ENCODE measurements around the gene ILF2. TPM values are rescaled to one million over a fixed set of nuclear protein-coding genes. Genes with fewer than 3 reads are reported as not detected.
A peak's percentile ranks its signal among the peaks of the same experiment; 100 is the strongest.

Gene ILF2
- total RNA-seq, 1 donor from 2014 or later: 185 TPM

DNA sequence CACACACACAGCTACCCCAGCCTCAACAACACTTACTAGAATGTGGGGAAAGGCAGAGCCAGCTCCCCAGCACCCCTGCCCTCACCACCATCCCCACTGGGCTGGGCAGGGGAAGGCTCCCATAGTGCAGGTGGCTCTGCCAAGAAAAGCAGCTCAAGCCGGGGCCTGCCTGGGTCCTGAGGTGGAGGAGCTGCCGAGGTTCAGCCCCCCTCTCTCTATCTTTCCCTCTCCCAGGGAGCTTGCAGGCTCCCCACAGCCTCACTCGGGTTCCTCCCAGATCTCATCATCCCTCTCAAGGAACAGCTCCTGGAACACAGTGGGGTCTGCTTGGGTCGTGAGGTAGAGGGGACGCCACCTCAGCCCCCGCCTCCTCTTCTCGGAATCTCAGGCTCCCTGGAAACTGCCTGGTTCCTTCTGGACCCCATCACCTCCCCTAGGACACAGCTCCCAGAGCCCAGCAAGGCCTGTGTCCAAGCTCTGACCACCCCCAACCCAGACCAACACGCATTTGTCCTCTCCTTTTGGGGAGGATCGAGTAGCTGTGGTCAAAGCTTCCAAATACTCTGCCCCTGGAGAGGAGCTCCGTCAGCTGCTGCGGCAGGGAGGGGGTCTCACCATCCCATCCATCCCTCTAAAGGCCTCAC, 58.6 kb downstream of the ILF2 start:
- Mint-ChIP-seq H3K36me3 (ENCODE audit: low read depth, unreplicated experiment) (peaks cover 7% of the 10 kb centered on the region), H3K4me3 (ENCODE audit: unreplicated experiment) (peak overlapping the region; percentile 63), H3K4me1 (ENCODE audit: low read depth, unreplicated experiment) (peaks cover 20% of the 10 kb centered on the region), H3K9me3 (ENCODE audit: unreplicated experiment) (no peaks in the 10 kb centered on the region), H3K27me3 (ENCODE audit: low read depth, unreplicated experiment) (no peaks in the 10 kb centered on the region), H3K27ac (ENCODE audit: unreplicated experiment) (peak overlapping the region; percentile 66)
- H4K20me1 ChIP-seq (ENCODE audit: insufficient read depth, low read length): peaks cover 7% of the 10 kb centered on the region
- no peaks in the 10 kb centered on the region for H3K9me3 ChIP-seq (ENCODE audit: insufficient read depth, low read depth, low read length)
- no peak for FAIRE-seq
- DNase-seq (ENCODE audit: low read depth): no peak
- H3K4me1 ChIP-seq (ENCODE audit: insufficient read depth, low read length): peaks cover 47% of the 10 kb centered on the region
- no peaks in the 10 kb centered on the region for H3K27me3 ChIP-seq (ENCODE audit: insufficient read depth, low read length)
- H3K4me3 ChIP-seq (ENCODE audit: insufficient read depth, low read depth, low read length): peak overlapping the region; percentile 93
- peaks cover 62% of the 10 kb centered on the region for H3K79me2 ChIP-seq (ENCODE audit: insufficient read depth, low read length)
- peak overlapping the region; percentile 87 for H3K4me2 ChIP-seq (ENCODE audit: low read length)
- peak overlapping the region; percentile 89 for H3K27ac ChIP-seq (ENCODE audit: low read depth, low read length)
- TF ChIP-seq, protein P1, sequence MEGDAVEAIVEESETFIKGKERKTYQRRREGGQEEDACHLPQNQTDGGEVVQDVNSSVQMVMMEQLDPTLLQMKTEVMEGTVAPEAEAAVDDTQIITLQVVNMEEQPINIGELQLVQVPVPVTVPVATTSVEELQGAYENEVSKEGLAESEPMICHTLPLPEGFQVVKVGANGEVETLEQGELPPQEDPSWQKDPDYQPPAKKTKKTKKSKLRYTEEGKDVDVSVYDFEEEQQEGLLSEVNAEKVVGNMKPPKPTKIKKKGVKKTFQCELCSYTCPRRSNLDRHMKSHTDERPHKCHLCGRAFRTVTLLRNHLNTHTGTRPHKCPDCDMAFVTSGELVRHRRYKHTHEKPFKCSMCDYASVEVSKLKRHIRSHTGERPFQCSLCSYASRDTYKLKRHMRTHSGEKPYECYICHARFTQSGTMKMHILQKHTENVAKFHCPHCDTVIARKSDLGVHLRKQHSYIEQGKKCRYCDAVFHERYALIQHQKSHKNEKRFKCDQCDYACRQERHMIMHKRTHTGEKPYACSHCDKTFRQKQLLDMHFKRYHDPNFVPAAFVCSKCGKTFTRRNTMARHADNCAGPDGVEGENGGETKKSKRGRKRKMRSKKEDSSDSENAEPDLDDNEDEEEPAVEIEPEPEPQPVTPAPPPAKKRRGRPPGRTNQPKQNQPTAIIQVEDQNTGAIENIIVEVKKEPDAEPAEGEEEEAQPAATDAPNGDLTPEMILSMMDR (IDR thresholded peaks at IDR 0.05; ENCODE audit: insufficient read depth, low read depth, low read length): no peak
- no peak for TF ChIP-seq EZH2 (IDR thresholded peaks at IDR 0.05; ENCODE audit: insufficient read depth, low read length)
- H2AFZ ChIP-seq (ENCODE audit: low read depth, low read length): peak overlapping the region; percentile 26
- peak overlapping the region; percentile 98 for H3K9ac ChIP-seq (ENCODE audit: low read length)
- peaks cover 7% of the 10 kb centered on the region for H3K36me3 ChIP-seq (ENCODE audit: insufficient read depth, low read length)

Small RNA genes within 50 kb of the gene (microRNA-seq; reads per million reads assigned to microRNA genes)
- not detected for gene MIR8083

Other genes with a start within 250 kb of the ILF2 start
- not detected in 2 replicates for gene S100A7, start 210.3 kb downstream of the ILF2 start, total RNA-seq
- gene S100A6, start 135.0 kb downstream of the ILF2 start, total RNA-seq: 74.4 and 125 TPM in 2 replicates
- gene S100A5, start 130.1 kb downstream of the ILF2 start, total RNA-seq: 0.39 TPM in 1 of 2 replicates, not detected in the other
- 58.5 and 69.3 TPM in 2 replicates for gene S100A4, start 125.2 kb downstream of the ILF2 start, total RNA-seq
- gene S100A3, start 121.7 kb downstream of the ILF2 start, total RNA-seq: 12.8 and 14.6 TPM in 2 replicates
- gene S100A2, start 105.1 kb downstream of the ILF2 start, total RNA-seq: 3.0 and 3.8 TPM in 2 replicates
- gene S100A16, start 57.9 kb downstream of the ILF2 start, total RNA-seq: 48.8 and 54.4 TPM in 2 replicates
- 0.38 and 0.57 TPM in 2 replicates for gene S100A14, start 54.7 kb downstream of the ILF2 start, total RNA-seq
- gene S100A13, start 43.5 kb downstream of the ILF2 start, total RNA-seq: 134 and 172 TPM in 2 replicates
- 1.7 and 4.1 TPM in 2 replicates for gene S100A1, start 42.6 kb downstream of the ILF2 start, total RNA-seq
- gene CHTOP, start 36.9 kb downstream of the ILF2 start, total RNA-seq: 46.7 and 56.4 TPM in 2 replicates
- gene SNAPIN, start 12.3 kb downstream of the ILF2 start, total RNA-seq: 27.4 and 31.3 TPM in 2 replicates
- gene NPR1, start 7.7 kb upstream of the ILF2 start, total RNA-seq: 0.07 and 0.11 TPM in 2 replicates
- 39.5 and 40.2 TPM in 2 replicates for gene INTS3, start 57.1 kb upstream of the ILF2 start, total RNA-seq
- gene SLC27A3, start 104.4 kb upstream of the ILF2 start, total RNA-seq: 5.9 and 8.5 TPM in 2 replicates